DND-41 (cell line): Measurements from ENCODE around the gene SF3B5.

Source experiments
- CTCF ChIP-seq: IDR thresholded peaks from 2 replicates; pipeline ENCODE4 v1.5.1; 2012; ENCODE audit warnings: borderline replicate concordance, low read length, moderate library complexity, mild to moderate bottlenecking; ENCODE audit not compliant: poor library complexity, severe bottlenecking; ENCODE audit errors: extremely low read depth
- EZH2 ChIP-seq: IDR thresholded peaks from 3 replicates; pipeline ENCODE4 v1.6.1; 2012; ENCODE audit warnings: borderline replicate concordance, low read depth, mild to moderate bottlenecking, moderate library complexity, low read length, inconsistent platforms; ENCODE audit not compliant: severe bottlenecking

- no peak for TF ChIP-seq CTCF
- no peak for TF ChIP-seq EZH2
These were observed 8.4 kb downstream of the SF3B5 start for GRCh38 chr6:144086959-144087358.
